GM23338 (cell line): ENCODE results near the gene CTNNA1.

Experiments
- CTCF ChIP-seq, 2 experiments: fragments of 200-600 bp in 1 of 2; sonication (generic) in 1 of 2; conservative IDR thresholded peaks; 2 replicates each; pipeline versions ENCODE4 v1.5.1 to v1.6.1; 2016 to 2017; ENCODE audit warnings: antibody characterized with exemption in 2 of 2, low read depth in 2 of 2, mild to moderate bottlenecking in 2 of 2, moderate library complexity in 1 of 2
- EZH2 ChIP-seq: fragments of 200-600 bp; sonication (generic); IDR thresholded peaks from one replicate; pipeline ENCODE4 v1.8.0; 2017; ENCODE audit warnings: antibody characterized with exemption, mild to moderate bottlenecking, low read depth; ENCODE audit not compliant: unreplicated experiment
- EZH2phosphoT487 ChIP-seq: fragments of 200-600 bp; sonication (generic); IDR thresholded peaks from one replicate; pipeline ENCODE4 v1.8.1; 2018; ENCODE audit warnings: antibody characterized with exemption; ENCODE audit not compliant: unreplicated experiment
- JUNB ChIP-seq: IDR thresholded peaks from one replicate; pipeline ENCODE4 v1.6.1; 2016; ENCODE audit warnings: antibody characterized with exemption; ENCODE audit not compliant: unreplicated experiment
- POLR2AphosphoS5 ChIP-seq: IDR thresholded peaks from 2 replicates; pipeline ENCODE4 v1.6.1; 2016; ENCODE audit warnings: antibody characterized with exemption, low read depth
- REST ChIP-seq: IDR thresholded peaks from one replicate; pipeline ENCODE4 v1.6.1; 2018; ENCODE audit warnings: antibody characterized with exemption; ENCODE audit not compliant: unreplicated experiment
- ZNF114 ChIP-seq: fragments of 250-450 bp; sonication (Bioruptor Pico); IDR thresholded peaks from 2 replicates; pipeline ENCODE4 v1.5.0; 2020; ENCODE audit warnings: mild to moderate bottlenecking, moderate library complexity

- no peak for TF ChIP-seq REST
- TF ChIP-seq CTCF (conservative IDR thresholded peaks at IDR 0.05; ENCODE audit: low read depth in 2 of 2): no peak
- TF ChIP-seq POLR2AphosphoS5: no peak
- no peak for TF ChIP-seq JUNB
- TF ChIP-seq EZH2phosphoT487: no peak
- TF ChIP-seq EZH2: no peak
- no peak for TF ChIP-seq ZNF114 (CRISPR knock-in tag)
Measured at GRCh38 chr5:138876811-138877210, 123.6 kb downstream of the CTNNA1 start.
